PC-9 (cell line): ENCODE data around the gene WDFY3. TPM values are rescaled to one million over a fixed set of nuclear protein-coding genes. Genes with fewer than 3 reads are reported as not detected.

ENCODE experiments used
- BruUV-seq: library from RNA; stranded (reverse); fragments of 400-500 nt; replicated peaks from 2 replicates; lab custom pipeline; 2021; lab: Mats Ljungman, UMichigan
- CTCF ChIA-PET: fragments of 300-600 bp; sonication (Branson Sonifier 250); formaldehyde crosslinking; loops from one replicate; lab custom pipeline; 2022; ENCODE audit warnings: antibody characterized with exemption; lab: Charles Lee
- POLR2A ChIA-PET: fragments of 300-600 bp; sonication (Branson Sonifier 250); formaldehyde crosslinking; loops from one replicate; lab custom pipeline; 2022; ENCODE audit warnings: antibody characterized with exemption; ENCODE audit not compliant: unreplicated experiment; lab: Charles Lee
- DNase-seq, 2 experiments: peaks; one replicate each; pipeline versions ENCODE4 v3.0.0 to v3.0.0-alpha.2; 2015 to 2022; ENCODE audit warnings: mixed read lengths in 1 of 2
- H2AFZ ChIP-seq: fragments of 200-600 bp; sonication (generic); 2 replicates; pipeline ENCODE4 v1.8.1; 2017; ENCODE audit warnings: antibody characterized with exemption
- H3F3A ChIP-seq: fragments of 200-600 bp; sonication (generic); 2 replicates; pipeline ENCODE4 v1.8.1; 2017; ENCODE audit warnings: antibody characterized with exemption, mild to moderate bottlenecking, low read depth; ENCODE audit not compliant: insufficient read depth
- H3K27ac ChIP-seq: fragments of 200-600 bp; sonication (generic); 2 replicates; pipeline ENCODE4 v1.6.1; 2016; ENCODE audit warnings: mixed run types
- H3K27me3 ChIP-seq: fragments of 200-600 bp; sonication (generic); 2 replicates; pipeline ENCODE4 v1.6.1; 2016; ENCODE audit warnings: low read depth, mixed run types; ENCODE audit not compliant: insufficient read depth
- H3K36me3 ChIP-seq: fragments of 200-600 bp; sonication (generic); 2 replicates; pipeline ENCODE4 v1.6.1; 2016; ENCODE audit warnings: low read depth, mixed run types
- H3K4me1 ChIP-seq: fragments of 200-600 bp; sonication (generic); replicated peaks from 2 replicates; pipeline ENCODE4 v1.6.1; 2016; ENCODE audit warnings: mixed run types; ENCODE audit not compliant: insufficient read depth
- H3K4me2 ChIP-seq: fragments of 200-600 bp; sonication (generic); 2 replicates; pipeline ENCODE4 v1.6.1; 2017; ENCODE audit warnings: mixed run types
- H3K4me3 ChIP-seq: fragments of 200-600 bp; sonication (generic); 2 replicates; pipeline ENCODE4 v1.6.1; 2016; ENCODE audit warnings: mixed run types
- H3K79me2 ChIP-seq: fragments of 200-600 bp; sonication (generic); 2 replicates; pipeline ENCODE4 v1.6.1; 2017; ENCODE audit warnings: low read depth, mixed run types
- H3K9me2 ChIP-seq: fragments of 200-600 bp; sonication (generic); 2 replicates; pipeline ENCODE4 v1.8.1; 2017; ENCODE audit warnings: mild to moderate bottlenecking; ENCODE audit not compliant: insufficient read depth
- H3K9me3 ChIP-seq: fragments of 200-600 bp; sonication (generic); 2 replicates; pipeline ENCODE4 v1.8.1; 2016; ENCODE audit warnings: low read depth; ENCODE audit not compliant: insufficient read depth
- H4K20me1 ChIP-seq: fragments of 200-600 bp; sonication (generic); 2 replicates; pipeline ENCODE4 v1.8.1; 2017; ENCODE audit not compliant: insufficient read depth
- EZH2 ChIP-seq: fragments of 200-600 bp; sonication (generic); IDR thresholded peaks from 2 replicates; pipeline ENCODE4 v1.8.0; 2017; ENCODE audit warnings: antibody characterized with exemption, low read depth
- intact Hi-C: fragments of 100-400 bp; cut with micrococcal nuclease; formaldehyde crosslinking; loops from one replicate; pipeline ENCODE4 v1.10.0; 2022; ENCODE audit not compliant: unreplicated experiment
- total RNA-seq: library from RNA; stranded (reverse); gene quantifications from 2 replicates; pipeline ENCODE4 v1.2.3, GENCODE V29; 2021
- TF ChIP-seq, protein P1 (sequence below): fragments of 200-600 bp; sonication (generic); conservative IDR thresholded peaks from 2 replicates; pipeline ENCODE4 v1.6.1; 2017; ENCODE audit warnings: mixed run types, antibody characterized with exemption, mild to moderate bottlenecking, moderate library complexity

WDFY3 gene
- total RNA-seq, 1 experiment from 2014 or later = 35.4 TPM

DNA sequence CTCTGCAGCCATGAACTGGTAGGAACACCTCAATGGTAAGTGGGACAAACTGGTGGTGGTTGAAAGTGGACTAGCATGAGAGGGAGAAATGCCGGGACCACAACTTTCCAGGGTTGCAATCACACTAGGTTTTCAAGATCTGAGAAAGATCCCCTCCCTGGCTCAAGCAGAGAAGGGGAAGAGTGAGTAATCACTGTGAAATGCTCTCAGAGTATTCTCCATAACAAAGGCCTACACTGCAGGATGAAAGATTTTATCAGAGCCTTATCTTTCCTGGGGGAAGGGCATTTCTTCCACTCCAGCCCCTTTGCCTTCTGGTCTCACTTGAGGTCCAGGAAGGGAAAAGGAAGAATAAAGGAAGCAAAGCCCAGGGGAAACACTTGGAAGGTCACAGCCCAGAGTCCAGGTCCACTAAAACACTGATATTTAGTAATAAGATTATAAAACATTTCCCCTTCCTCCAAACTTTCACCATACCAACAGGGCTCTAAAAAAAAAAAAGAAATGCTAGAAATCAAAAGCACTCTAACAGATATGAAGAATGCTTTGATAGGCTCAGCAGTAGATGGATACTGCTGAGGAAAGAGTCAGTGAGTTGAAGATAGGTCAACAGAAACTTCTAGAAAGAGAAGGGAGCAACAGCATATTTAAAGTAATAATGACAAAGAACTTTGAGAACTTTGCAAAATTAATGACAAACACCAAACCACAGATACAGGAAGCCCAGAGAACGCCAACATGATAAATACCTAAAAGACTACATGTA, 95.9 kb downstream of the WDFY3 start:
- H3K36me3 ChIP-seq = no peaks in the 10 kb centered on the region
- H3K27me3 ChIP-seq = no peaks in the 10 kb centered on the region
- TF ChIP-seq EZH2 = no peak
- TF ChIP-seq, protein P1, sequence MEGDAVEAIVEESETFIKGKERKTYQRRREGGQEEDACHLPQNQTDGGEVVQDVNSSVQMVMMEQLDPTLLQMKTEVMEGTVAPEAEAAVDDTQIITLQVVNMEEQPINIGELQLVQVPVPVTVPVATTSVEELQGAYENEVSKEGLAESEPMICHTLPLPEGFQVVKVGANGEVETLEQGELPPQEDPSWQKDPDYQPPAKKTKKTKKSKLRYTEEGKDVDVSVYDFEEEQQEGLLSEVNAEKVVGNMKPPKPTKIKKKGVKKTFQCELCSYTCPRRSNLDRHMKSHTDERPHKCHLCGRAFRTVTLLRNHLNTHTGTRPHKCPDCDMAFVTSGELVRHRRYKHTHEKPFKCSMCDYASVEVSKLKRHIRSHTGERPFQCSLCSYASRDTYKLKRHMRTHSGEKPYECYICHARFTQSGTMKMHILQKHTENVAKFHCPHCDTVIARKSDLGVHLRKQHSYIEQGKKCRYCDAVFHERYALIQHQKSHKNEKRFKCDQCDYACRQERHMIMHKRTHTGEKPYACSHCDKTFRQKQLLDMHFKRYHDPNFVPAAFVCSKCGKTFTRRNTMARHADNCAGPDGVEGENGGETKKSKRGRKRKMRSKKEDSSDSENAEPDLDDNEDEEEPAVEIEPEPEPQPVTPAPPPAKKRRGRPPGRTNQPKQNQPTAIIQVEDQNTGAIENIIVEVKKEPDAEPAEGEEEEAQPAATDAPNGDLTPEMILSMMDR = no peak
- H3K9me2 ChIP-seq = no peaks in the 10 kb centered on the region
- no peaks in the 10 kb centered on the region for H4K20me1 ChIP-seq
- peaks cover 13% of the 10 kb centered on the region for H3K4me1 ChIP-seq
- peak overlapping the region; percentile 36 for H3K4me2 ChIP-seq
- no TSS peak for BruUV-seq
- no peaks in the 10 kb centered on the region for H3F3A ChIP-seq
- H3K79me2 ChIP-seq = 0 out of 2 replicates have a peak, but pooled peaks cover 5% of the 10 kb centered on the region
- POLR2A ChIA-PET = no interaction called here
- CTCF ChIA-PET = interaction anchor here (0.7 kb wide), 1 partner anchor 8 kb away, joined by 4 read pairs; no protein-coding TSS in a partner anchor
- no peak overlapping the region for H2AFZ ChIP-seq
- intact Hi-C loops = loop anchor here (10.0 kb wide), 1 partner anchor 84 kb away; no protein-coding TSS in a partner anchor
- no peak overlapping the region for H3K4me3 ChIP-seq
- H3K9me3 ChIP-seq = no peaks in the 10 kb centered on the region
- peak overlapping the region; percentile 33 for H3K27ac ChIP-seq
- DNase-seq = peak; percentile 31 to 56

DNA sequence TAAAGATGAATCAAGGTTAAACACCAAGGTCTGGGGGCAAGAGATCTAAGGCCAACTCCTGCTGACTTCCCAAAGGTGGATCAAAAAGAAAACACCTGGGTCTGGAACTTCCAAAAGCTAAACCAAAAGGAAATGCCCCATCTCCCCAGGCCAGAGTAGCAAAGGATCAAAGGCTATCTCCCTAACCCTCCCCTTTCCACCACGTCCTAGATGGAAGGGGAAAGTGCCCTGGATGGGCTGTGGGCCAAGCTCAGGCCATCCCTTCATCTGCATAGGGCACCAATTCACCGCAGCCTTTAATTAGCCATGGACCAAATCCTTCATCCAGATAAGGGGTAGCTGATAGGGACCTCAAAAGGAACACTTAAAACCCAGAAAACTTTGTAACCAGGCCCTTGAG, 100.2 kb downstream of the WDFY3 start:
- no peaks in the 10 kb centered on the region for H3K9me2 ChIP-seq
- H3K27me3 ChIP-seq = no peaks in the 10 kb centered on the region
- no peaks in the 10 kb centered on the region for H3K36me3 ChIP-seq
- H3K27ac ChIP-seq = no peak overlapping the region
- H3K4me2 ChIP-seq = no peak overlapping the region
- 0 out of 2 replicates have a peak, but pooled peaks cover 5% of the 10 kb centered on the region for H3K79me2 ChIP-seq
- intact Hi-C loops = no loop called here
- ChIA-PET POLR2A (no interaction called here), CTCF (no interaction called here)
- TF ChIP-seq, protein P1 = no peak
- TF ChIP-seq EZH2 = no peak
- H3F3A ChIP-seq = no peaks in the 10 kb centered on the region
- no peak overlapping the region for H2AFZ ChIP-seq
- no peaks in the 10 kb centered on the region for H3K9me3 ChIP-seq
- no TSS peak for BruUV-seq
- no peak overlapping the region for H3K4me3 ChIP-seq
- H3K4me1 ChIP-seq = peaks cover 13% of the 10 kb centered on the region
- H4K20me1 ChIP-seq = no peaks in the 10 kb centered on the region
- DNase-seq = no peak

DNA sequence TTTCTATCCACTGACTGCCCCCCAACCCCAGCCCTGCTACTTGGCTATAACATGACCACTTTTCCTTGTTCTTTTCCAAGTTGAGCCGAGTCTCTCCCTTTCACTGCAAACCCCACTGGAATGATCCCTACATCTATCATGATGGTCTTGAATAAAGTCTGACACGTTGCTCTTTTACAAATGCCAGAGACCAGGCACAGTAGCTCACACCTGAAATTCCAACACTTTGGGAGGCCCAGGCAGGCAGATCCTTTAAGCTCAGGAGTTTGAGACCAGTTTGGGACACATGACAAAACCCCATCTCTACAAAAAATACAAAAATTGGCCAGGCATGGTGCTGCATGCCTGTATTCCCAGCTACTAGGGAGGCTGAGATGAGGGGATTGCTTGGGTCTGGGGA, 100.9 kb downstream of the WDFY3 start:
- no peak for TF ChIP-seq EZH2
- TF ChIP-seq, protein P1 = no peak
- Histone ChIP-seq H4K20me1 (no peaks in the 10 kb centered on the region), H3K9me3 (no peaks in the 10 kb centered on the region), H3K4me3 (no peak overlapping the region), H3K9me2 (no peaks in the 10 kb centered on the region), H3K79me2 (0 out of 2 replicates have a peak, but pooled peaks cover 5% of the 10 kb centered on the region), H3K4me2 (no peak overlapping the region), H3F3A (no peaks in the 10 kb centered on the region), H3K36me3 (no peaks in the 10 kb centered on the region), H3K4me1 (peaks cover 7% of the 10 kb centered on the region), H3K27me3 (no peaks in the 10 kb centered on the region), H3K27ac (no peak overlapping the region), H2AFZ (no peak overlapping the region)
- no TSS peak for BruUV-seq
- DNase-seq = no peak
- intact Hi-C loops = no loop called here
- CTCF ChIA-PET = no interaction called here
- POLR2A ChIA-PET = interaction anchor here (0.5 kb wide), 1 partner anchor 246 kb away, joined by 5 read pairs; no protein-coding TSS in a partner anchor
